GM18505 (cell line): ENCODE data around the gene PLIN4.
"Not testable (repeated sequence)": the region's sequence is repeated elsewhere in the genome, so short reads cannot be mapped to it uniquely, and the experiment has no call there.

Experiments used
- ATAC-seq: cut with Tn5 transposase; IDR thresholded peaks from one replicate; pipeline ENCODE4 v1.9.1; 2021; ENCODE audit not compliant: unreplicated experiment
- POLR2A ChIP-seq: IDR thresholded peaks from 4 replicates; pipeline ENCODE4 v1.6.1; 2011; ENCODE audit warnings: borderline replicate concordance; ENCODE audit not compliant: insufficient read depth, insufficient read length; ENCODE audit errors: extremely low read depth

The PLIN4 gene, protein sequence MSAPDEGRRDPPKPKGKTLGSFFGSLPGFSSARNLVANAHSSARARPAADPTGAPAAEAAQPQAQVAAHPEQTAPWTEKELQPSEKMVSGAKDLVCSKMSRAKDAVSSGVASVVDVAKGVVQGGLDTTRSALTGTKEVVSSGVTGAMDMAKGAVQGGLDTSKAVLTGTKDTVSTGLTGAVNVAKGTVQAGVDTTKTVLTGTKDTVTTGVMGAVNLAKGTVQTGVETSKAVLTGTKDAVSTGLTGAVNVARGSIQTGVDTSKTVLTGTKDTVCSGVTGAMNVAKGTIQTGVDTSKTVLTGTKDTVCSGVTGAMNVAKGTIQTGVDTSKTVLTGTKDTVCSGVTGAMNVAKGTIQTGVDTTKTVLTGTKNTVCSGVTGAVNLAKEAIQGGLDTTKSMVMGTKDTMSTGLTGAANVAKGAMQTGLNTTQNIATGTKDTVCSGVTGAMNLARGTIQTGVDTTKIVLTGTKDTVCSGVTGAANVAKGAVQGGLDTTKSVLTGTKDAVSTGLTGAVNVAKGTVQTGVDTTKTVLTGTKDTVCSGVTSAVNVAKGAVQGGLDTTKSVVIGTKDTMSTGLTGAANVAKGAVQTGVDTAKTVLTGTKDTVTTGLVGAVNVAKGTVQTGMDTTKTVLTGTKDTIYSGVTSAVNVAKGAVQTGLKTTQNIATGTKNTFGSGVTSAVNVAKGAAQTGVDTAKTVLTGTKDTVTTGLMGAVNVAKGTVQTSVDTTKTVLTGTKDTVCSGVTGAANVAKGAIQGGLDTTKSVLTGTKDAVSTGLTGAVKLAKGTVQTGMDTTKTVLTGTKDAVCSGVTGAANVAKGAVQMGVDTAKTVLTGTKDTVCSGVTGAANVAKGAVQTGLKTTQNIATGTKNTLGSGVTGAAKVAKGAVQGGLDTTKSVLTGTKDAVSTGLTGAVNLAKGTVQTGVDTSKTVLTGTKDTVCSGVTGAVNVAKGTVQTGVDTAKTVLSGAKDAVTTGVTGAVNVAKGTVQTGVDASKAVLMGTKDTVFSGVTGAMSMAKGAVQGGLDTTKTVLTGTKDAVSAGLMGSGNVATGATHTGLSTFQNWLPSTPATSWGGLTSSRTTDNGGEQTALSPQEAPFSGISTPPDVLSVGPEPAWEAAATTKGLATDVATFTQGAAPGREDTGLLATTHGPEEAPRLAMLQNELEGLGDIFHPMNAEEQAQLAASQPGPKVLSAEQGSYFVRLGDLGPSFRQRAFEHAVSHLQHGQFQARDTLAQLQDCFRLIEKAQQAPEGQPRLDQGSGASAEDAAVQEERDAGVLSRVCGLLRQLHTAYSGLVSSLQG (N-terminal part only)

GRCh38 chr19:4518345-4519171, at the start of gene PLIN4:
Gene PLIN4 (minus strand): TSS chr19:4518486. CDS start chr19:4518272, 214 bp downstream.
- no peak for ATAC-seq
- no peak for TF ChIP-seq POLR2A

DNA sequence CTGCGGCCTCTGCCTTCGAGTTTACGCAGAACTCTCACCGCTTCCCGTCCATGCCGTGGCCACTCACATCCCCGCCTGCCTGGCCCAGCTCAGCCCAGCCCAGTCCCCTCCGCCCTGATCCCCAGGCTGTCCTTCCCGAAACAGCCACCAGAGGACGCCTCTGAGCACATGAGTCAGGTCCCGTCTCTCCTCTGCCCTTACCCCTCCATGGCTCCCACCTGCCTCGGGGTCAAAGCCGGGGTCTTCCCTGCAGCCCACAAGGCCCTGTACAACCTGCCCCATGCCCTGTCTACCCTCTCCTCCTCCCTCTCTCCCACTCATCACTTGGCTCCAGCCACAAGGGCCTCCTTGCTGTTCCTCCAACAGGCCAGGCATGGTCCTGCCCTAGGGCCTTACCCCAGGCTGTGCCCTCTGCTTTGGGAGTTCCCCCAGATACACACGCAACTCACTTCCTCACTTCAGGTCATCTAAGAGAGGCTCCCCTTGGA, 49.3 kb upstream of the PLIN4 start:
- TF ChIP-seq POLR2A: no peak
- no peak for ATAC-seq

DNA sequence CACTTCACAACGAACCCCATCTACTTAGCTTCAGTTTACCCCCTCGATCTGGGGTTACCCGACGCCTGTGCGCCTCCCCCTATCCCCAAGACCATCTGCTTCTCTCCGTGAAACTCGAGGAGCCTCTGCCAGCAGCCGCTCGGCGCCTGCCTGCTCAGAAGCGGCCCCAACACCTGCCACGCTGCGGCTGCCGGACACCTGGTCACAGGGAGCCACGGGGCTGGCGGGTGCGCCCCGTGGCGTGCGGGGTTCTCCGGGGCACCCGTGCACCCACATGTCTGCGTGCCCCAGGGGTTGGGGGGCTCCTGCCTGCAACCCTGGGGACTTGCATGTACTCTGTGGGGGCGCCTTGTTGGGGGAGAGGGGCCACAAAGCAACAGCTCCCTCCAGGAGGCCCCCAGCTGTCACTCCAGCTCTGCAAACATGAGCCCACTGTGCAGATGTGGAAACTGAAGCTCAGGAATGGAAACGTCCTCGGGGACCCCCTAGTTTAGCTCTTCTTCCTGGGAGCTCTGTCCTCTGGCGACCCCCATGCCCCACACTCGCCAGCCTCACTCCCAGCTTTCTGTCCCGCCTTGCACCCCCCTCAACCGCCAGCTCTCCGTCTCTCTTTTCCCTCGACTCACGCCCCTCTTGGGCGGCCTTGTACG, 48.2 kb upstream of the PLIN4 start:
- no peak for TF ChIP-seq POLR2A
- no peak for ATAC-seq

DNA sequence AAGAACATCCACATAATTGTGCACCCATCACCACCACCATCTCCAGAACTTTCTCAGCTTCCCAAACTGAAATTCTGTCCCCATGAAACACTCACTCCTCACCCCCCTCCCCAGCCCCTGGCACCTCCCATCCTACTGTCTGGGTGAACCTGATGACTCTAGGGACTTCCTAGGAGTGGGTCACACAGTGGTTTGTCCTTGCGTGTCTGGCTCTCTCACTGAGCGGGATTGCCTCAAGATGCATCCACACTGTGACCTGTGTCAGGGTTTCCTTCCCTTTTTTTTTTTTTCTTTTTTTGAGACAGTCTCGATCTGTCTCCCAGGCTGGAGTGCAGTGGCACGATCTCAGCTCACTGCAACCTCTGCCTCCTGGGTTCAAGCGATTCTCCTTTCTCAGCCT, 45.3 kb upstream of the PLIN4 start:
- not testable (repeated sequence) for ATAC-seq

- not testable (repeated sequence) for ATAC-seq
Observed at GRCh38 chr19:4562085-4562484, 43.8 kb upstream of the PLIN4 start.

- no peak for ATAC-seq
- TF ChIP-seq POLR2A: no peak
Observed at GRCh38 chr19:4559569-4559968, 41.3 kb upstream of the PLIN4 start, which contains the start of gene SEMA6B. Gene SEMA6B (minus strand): TSS chr19:4559684. CDS start chr19:4558457, 1,227 bp downstream.

- TF ChIP-seq POLR2A: no peak
Observed at GRCh38 chr19:4557971-4558941, 40.0 kb upstream of the PLIN4 start.

DNA sequence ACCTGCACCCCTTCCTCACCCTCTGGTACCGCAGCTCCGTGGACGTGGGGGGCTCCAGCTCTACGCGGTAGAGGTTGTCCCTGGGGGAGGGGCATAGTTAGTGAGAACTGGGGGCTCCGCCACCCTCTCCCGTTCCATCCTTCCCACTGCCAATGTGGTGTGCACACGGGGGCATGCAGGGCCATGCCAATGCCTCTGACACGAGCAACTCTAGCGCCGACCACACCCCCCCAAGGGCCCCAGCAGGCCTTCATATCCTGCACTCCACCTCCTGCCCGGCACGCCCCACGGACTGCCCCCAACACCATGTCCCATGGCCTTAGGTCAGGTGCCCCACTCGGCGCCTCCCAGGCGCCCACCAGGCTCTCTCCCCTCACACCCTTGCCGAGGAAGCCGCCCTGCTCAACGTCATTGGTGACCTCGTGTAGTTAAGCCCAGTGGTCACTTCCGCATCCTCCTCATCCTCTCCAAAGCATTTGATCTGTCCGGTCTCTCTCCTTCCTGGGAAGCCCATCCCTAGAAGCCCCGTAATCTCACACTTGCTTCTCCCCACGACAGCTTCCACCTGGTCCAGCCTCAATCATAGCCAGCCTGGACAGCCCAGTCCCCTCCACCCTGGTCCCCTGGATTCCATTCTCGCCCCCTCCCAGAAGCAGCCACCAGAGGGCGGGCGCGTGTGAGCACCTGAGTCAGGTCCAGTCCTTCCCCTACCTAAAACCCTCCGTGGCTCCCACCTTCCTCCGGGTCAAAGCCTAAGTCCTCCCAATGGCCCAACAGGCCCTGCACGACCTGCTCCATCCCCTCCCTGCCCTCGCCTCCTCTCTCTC, 39.1 kb upstream of the PLIN4 start:
- no peak for ATAC-seq
- TF ChIP-seq POLR2A: no peak

More at GRCh38 chr19:4557971-4558941, 40.0 kb upstream of the PLIN4 start:
- ATAC-seq: no peak

DNA sequence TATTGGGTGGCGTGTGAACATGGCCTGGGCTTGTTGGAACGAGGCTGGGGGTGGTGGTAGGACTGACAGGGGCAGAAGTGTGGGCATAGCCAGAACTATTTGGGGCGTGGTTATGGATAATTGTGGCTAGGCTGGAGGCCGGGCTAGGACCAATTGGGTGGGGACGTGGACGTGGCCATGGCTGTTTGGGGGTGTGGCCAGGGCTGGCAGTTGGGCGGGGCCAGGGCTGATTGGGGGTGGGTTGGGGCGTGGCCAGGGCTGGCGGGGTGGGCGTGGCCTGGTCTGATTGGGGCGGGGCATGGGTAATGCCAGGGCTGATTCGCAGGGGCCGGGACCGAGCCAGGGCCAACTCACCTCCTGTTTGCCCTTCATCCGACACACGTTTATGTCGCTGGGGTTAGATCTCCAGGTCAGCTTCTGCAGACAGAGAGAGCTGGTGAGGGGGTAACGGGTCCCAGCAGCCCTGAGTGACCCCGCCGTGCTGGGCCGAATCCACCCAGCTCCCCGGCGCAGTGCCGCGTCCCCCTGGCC, 38.4 kb upstream of the PLIN4 start:
- ATAC-seq: no peak
- TF ChIP-seq POLR2A: no peak
